WTC11 (cell line): ENCODE results near the gene DHX38.

Source experiments
- ELF4 ChIP-seq: sonication (generic); formaldehyde crosslinking; IDR thresholded peaks from 2 replicates; pipeline ENCODE4 v1.8.1; 2022; ENCODE audit warnings: low read depth, mild to moderate bottlenecking, moderate library complexity, missing genetic modification reagents
- FOXJ3 ChIP-seq: sonication (generic); formaldehyde crosslinking; IDR thresholded peaks from 2 replicates; pipeline ENCODE4 v1.9.0; 2021; ENCODE audit warnings: missing genetic modification reagents, mild to moderate bottlenecking, borderline replicate concordance
- NR1H2 ChIP-seq: sonication (generic); formaldehyde crosslinking; IDR thresholded peaks from 2 replicates; pipeline ENCODE4 v1.9.0; 2021; ENCODE audit warnings: mild to moderate bottlenecking, moderate library complexity, missing genetic modification reagents
- RELA ChIP-seq: sonication (generic); formaldehyde crosslinking; IDR thresholded peaks from 2 replicates; pipeline ENCODE4 v1.8.1; 2022; ENCODE audit warnings: missing genetic modification reagents, mild to moderate bottlenecking, borderline replicate concordance
- SP1 ChIP-seq: sonication (generic); formaldehyde crosslinking; conservative IDR thresholded peaks from 2 replicates; pipeline ENCODE4 v1.8.1; 2022; ENCODE audit warnings: missing genetic modification reagents
- ZBTB21 ChIP-seq: sonication (generic); formaldehyde crosslinking; IDR thresholded peaks from 2 replicates; pipeline ENCODE4 v1.8.1; 2023; ENCODE audit warnings: mild to moderate bottlenecking, missing genetic modification reagents, borderline replicate concordance
- ZNF138 ChIP-seq: sonication (generic); formaldehyde crosslinking; conservative IDR thresholded peaks from 2 replicates; pipeline ENCODE4 v1.8.1; 2022; ENCODE audit warnings: mild to moderate bottlenecking, moderate library complexity, missing genetic modification reagents
- TF ChIP-seq, protein P1 (sequence below): fragments of 200-600 bp; IDR thresholded peaks from 2 replicates; pipeline ENCODE4 v1.8.0; 2022; ENCODE audit warnings: antibody characterized with exemption
- TF ChIP-seq, protein P2 (sequence below): sonication (generic); formaldehyde crosslinking; IDR thresholded peaks from 2 replicates; pipeline ENCODE4 v1.8.0; 2023; ENCODE audit warnings: mild to moderate bottlenecking, missing genetic modification reagents
- TF ChIP-seq, protein P3 (sequence below): sonication (generic); formaldehyde crosslinking; IDR thresholded peaks from 2 replicates; pipeline ENCODE4 v1.8.1; 2023; ENCODE audit warnings: mild to moderate bottlenecking, moderate library complexity, missing genetic modification reagents

DNA sequence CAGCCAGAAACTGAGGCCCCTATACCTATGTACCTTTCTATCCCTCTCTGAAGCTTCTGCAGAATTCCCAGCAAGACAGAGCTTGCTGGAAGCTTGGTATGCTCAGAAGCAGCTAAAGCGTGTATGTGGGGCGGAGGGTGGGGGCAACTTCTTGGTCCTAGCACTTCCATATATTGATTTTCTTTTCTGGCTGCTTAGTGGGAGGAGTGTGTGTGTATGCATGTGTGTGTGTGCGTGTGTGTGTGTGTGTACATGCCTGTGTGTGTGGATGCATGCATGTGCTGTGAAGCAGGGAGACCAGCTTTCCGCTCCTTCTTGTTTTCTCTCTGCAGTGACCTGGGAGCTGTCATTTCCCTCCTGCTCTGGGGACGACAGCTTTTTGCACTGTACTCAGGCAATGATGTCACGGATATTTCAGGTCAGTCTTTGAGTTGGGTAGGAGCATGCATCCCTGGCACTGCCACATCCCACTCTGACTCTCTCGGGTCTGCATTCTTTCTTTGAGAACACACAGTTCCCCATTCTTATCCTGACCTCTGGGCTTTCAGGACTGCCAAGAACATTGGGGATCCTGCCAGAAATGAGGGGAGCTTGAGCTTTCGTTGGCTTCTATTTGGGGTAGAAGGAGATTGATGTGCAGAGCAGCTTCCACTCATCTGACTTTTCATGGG is 20.0 kb upstream of the DHX38 start:
- TF ChIP-seq SP1 (CRISPR knock-in tag) (no peak), ELF4 (CRISPR knock-in tag) (no peak), RELA (CRISPR knock-in tag) (no peak), FOXJ3 (CRISPR knock-in tag) (no peak), NR1H2 (CRISPR knock-in tag) (no peak), ZNF138 (CRISPR knock-in tag) (no peak), ZBTB21 (CRISPR knock-in tag) (no peak)
- TF ChIP-seq, protein P1, sequence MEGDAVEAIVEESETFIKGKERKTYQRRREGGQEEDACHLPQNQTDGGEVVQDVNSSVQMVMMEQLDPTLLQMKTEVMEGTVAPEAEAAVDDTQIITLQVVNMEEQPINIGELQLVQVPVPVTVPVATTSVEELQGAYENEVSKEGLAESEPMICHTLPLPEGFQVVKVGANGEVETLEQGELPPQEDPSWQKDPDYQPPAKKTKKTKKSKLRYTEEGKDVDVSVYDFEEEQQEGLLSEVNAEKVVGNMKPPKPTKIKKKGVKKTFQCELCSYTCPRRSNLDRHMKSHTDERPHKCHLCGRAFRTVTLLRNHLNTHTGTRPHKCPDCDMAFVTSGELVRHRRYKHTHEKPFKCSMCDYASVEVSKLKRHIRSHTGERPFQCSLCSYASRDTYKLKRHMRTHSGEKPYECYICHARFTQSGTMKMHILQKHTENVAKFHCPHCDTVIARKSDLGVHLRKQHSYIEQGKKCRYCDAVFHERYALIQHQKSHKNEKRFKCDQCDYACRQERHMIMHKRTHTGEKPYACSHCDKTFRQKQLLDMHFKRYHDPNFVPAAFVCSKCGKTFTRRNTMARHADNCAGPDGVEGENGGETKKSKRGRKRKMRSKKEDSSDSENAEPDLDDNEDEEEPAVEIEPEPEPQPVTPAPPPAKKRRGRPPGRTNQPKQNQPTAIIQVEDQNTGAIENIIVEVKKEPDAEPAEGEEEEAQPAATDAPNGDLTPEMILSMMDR = no peak
- TF ChIP-seq, protein P2, sequence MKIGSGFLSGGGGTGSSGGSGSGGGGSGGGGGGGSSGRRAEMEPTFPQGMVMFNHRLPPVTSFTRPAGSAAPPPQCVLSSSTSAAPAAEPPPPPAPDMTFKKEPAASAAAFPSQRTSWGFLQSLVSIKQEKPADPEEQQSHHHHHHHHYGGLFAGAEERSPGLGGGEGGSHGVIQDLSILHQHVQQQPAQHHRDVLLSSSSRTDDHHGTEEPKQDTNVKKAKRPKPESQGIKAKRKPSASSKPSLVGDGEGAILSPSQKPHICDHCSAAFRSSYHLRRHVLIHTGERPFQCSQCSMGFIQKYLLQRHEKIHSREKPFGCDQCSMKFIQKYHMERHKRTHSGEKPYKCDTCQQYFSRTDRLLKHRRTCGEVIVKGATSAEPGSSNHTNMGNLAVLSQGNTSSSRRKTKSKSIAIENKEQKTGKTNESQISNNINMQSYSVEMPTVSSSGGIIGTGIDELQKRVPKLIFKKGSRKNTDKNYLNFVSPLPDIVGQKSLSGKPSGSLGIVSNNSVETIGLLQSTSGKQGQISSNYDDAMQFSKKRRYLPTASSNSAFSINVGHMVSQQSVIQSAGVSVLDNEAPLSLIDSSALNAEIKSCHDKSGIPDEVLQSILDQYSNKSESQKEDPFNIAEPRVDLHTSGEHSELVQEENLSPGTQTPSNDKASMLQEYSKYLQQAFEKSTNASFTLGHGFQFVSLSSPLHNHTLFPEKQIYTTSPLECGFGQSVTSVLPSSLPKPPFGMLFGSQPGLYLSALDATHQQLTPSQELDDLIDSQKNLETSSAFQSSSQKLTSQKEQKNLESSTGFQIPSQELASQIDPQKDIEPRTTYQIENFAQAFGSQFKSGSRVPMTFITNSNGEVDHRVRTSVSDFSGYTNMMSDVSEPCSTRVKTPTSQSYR (CRISPR knock-in tag) = no peak
- TF ChIP-seq, protein P3, sequence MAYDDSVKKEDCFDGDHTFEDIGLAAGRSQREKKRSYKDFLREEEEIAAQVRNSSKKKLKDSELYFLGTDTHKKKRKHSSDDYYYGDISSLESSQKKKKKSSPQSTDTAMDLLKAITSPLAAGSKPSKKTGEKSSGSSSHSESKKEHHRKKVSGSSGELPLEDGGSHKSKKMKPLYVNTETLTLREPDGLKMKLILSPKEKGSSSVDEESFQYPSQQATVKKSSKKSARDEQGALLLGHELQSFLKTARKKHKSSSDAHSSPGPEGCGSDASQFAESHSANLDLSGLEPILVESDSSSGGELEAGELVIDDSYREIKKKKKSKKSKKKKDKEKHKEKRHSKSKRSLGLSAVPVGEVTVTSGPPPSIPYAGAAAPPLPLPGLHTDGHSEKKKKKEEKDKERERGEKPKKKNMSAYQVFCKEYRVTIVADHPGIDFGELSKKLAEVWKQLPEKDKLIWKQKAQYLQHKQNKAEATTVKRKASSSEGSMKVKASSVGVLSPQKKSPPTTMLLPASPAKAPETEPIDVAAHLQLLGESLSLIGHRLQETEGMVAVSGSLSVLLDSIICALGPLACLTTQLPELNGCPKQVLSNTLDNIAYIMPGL = no peak
